GM12878 (cell line): ENCODE data around the gene IQCH. TPM values are rescaled to one million over a fixed set of nuclear protein-coding genes. Genes with fewer than 3 reads are reported as not detected.

ENCODE experiments used
- ATAC-seq: fragments of 200-7000 bp; cut with Tn5 transposase; 3 replicates; pipeline ENCODE4 v1.9.1; 2020; ENCODE audit warnings: mild to moderate bottlenecking, moderate library complexity
- BruUV-seq: library from RNA; stranded (reverse); fragments of 400-500 nt; replicated peaks from 2 replicates; lab custom pipeline; 2021; lab: Mats Ljungman, UMichigan
- CTCF ChIA-PET: fragments of 300-600 bp; sonication (Branson Sonifier 250); formaldehyde crosslinking; extraction: SDS; loops from one replicate; lab custom pipeline; 2021; ENCODE audit warnings: inconsistent platforms; lab: Yijun Ruan, JAX
- POLR2A ChIA-PET: fragments of 350-600 bp; formaldehyde crosslinking; extraction: SDS; loops from one replicate; lab custom pipeline; 2021; ENCODE audit warnings: inconsistent platforms; lab: Charles Lee
- RAD21 ChIA-PET: fragments of 300-600 bp; sonication (Branson Sonifier 250); formaldehyde crosslinking; loops from one replicate; lab custom pipeline; 2023; ENCODE audit warnings: antibody characterized with exemption; ENCODE audit not compliant: unreplicated experiment; lab: Charles Lee
- SMC1A ChIA-PET: fragments of 300-600 bp; sonication (Branson Sonifier 250); formaldehyde crosslinking; loops from one replicate; lab custom pipeline; 2023; ENCODE audit not compliant: unreplicated experiment, uncharacterized antibody; lab: Charles Lee
- DNase-seq: peaks from one replicate; pipeline ENCODE4 v3.0.0-alpha.2; 2011; ENCODE audit warnings: low read depth, low spot score
- FAIRE-seq: peaks from 3 replicates; lab custom pipeline; 2011; peaks lifted over from hg19 to GRCh38; lab: Jason Lieb, UNC
- H2AFZ ChIP-seq: 2 replicates; pipeline ENCODE4 v1.6.0; 2011; ENCODE audit warnings: low read depth, low read length, control low read depth; ENCODE audit not compliant: control insufficient read depth
- H3K27ac ChIP-seq: 2 replicates; pipeline ENCODE4 v1.5.1; 2011; ENCODE audit warnings: control low read depth; ENCODE audit not compliant: control insufficient read depth, insufficient read depth
- H3K27me3 ChIP-seq, 2 experiments: replicated peaks in 1 of 2; 2 replicates each; pipeline versions ENCODE4 v1.6.0 to v1.6.1; 2011; ENCODE audit warnings: low read length in 1 of 2; ENCODE audit not compliant: control insufficient read depth in 2 of 2, insufficient read depth in 2 of 2
- H3K36me3 ChIP-seq, 2 experiments: 2 replicates each; pipeline ENCODE4 v1.5.1; 2011; ENCODE audit warnings: low read length in 1 of 2; ENCODE audit not compliant: control insufficient read depth in 2 of 2, insufficient read depth in 2 of 2
- H3K4me1 ChIP-seq: 2 replicates; pipeline ENCODE4 v1.6.1; 2011; ENCODE audit warnings: mild to moderate bottlenecking, low read length, moderate library complexity, mixed read lengths; ENCODE audit not compliant: control insufficient read depth, insufficient read depth
- H3K4me2 ChIP-seq: 2 replicates; pipeline ENCODE4 v1.6.0; 2011; ENCODE audit warnings: control low read depth; ENCODE audit not compliant: control insufficient read depth, insufficient read depth
- H3K4me3 ChIP-seq: fragments of 200-600 bp; sonication (generic); 2 replicates; pipeline ENCODE4 v1.5.1; 2016
- H3K79me2 ChIP-seq: 2 replicates; pipeline ENCODE4 v1.6.0; 2011; ENCODE audit warnings: low read length; ENCODE audit not compliant: control insufficient read depth, insufficient read depth
- H3K9ac ChIP-seq: 2 replicates; pipeline ENCODE4 v1.8.0; 2011; ENCODE audit warnings: low read length, control low read depth, mixed read lengths; ENCODE audit not compliant: control insufficient read depth, insufficient read depth
- H3K9me3 ChIP-seq: replicated peaks from 3 replicates; pipeline ENCODE4 v1.5.1; 2011; ENCODE audit warnings: mild to moderate bottlenecking, low read length; ENCODE audit not compliant: control insufficient read depth, insufficient read depth
- H4K20me1 ChIP-seq: 2 replicates; pipeline ENCODE4 v1.6.0; 2011; ENCODE audit not compliant: control insufficient read depth, insufficient read depth
- IKZF2 ChIP-seq, 2 experiments: fragments of 450-650 bp; IDR thresholded peaks; 2 replicates each; pipeline ENCODE4 v1.6.1; 2017; ENCODE audit warnings: mild to moderate bottlenecking in 2 of 2, moderate library complexity in 2 of 2
- PRDM15 ChIP-seq: fragments of 450-650 bp; formaldehyde crosslinking; IDR thresholded peaks from 2 replicates; pipeline ENCODE4 v1.4.0; 2020; ENCODE audit warnings: mild to moderate bottlenecking, moderate library complexity
- REST ChIP-seq: IDR thresholded peaks from 2 replicates; pipeline ENCODE4 v1.6.1; 2012; ENCODE audit warnings: mild to moderate bottlenecking, low read depth, low read length
- ZBTB11 ChIP-seq: fragments of 450-650 bp; formaldehyde crosslinking; IDR thresholded peaks from 2 replicates; pipeline ENCODE4 v1.5.0; 2022; ENCODE audit warnings: mild to moderate bottlenecking, missing genetic modification characterization
- ZBTB4 ChIP-seq: fragments of 450-650 bp; formaldehyde crosslinking; IDR thresholded peaks from 2 replicates; pipeline ENCODE4 v1.4.0; 2022; ENCODE audit warnings: mild to moderate bottlenecking, moderate library complexity
- WGBS: methylation state at CpG from one replicate; pipeline ENCODE4 v1.1.6; 2016; ENCODE audit warnings: low lambda C conversion rate; ENCODE audit not compliant: insufficient replicate concordance, insufficient coverage; ENCODE audit errors: missing lambda C conversion rate; 5-methylcytosine and 5-hydroxymethylcytosine counted together
- in situ Hi-C: fragments of 300-500 bp; cut with MboI; formaldehyde crosslinking; loops from 9 replicates; pipeline ENCODE4 v1.14.3; 2018; ENCODE audit warnings: mixed read lengths
- intact Hi-C: fragments of 100-400 bp; cut with micrococcal nuclease; formaldehyde crosslinking; loops from one replicate; pipeline ENCODE4 v1.14.2; 2022; ENCODE audit not compliant: unreplicated experiment
- polyA plus RNA-seq, 11 experiments: library from polyadenylated mRNA; depleted of rRNA in 4 of 11; unstranded in 6 of 11; stranded (reverse) in 5 of 11; fragments of >200 nt; fragmentation: Nextera tagmentation in 4 of 11; fragmentation: Illumina TruSeq in 1 of 11; extraction: Ambion mirVana in 4 of 11; extraction: Trizol in 1 of 11; gene quantifications; 1 replicate in 1 of 11; 2 replicates in 10 of 11; pipeline versions ENCODE4 v1.2.1 to v1.2.3, GENCODE V29; 2011 to 2016; ENCODE audit warnings: inconsistent platforms in 2 of 11, missing spikeins in 2 of 11, low read depth in 1 of 11
- total RNA-seq, 4 experiments: library from RNA; depleted of rRNA in 3 of 4; stranded (reverse); fragments of >200 nt in 3 of 4; fragmentation: Illumina TruSeq in 1 of 4; extraction: Trizol in 1 of 4; gene quantifications; 2 replicates each; pipeline versions ENCODE4 v1.2.1 to v1.2.3, GENCODE V29; 2013 to 2021

IQCH gene
- total and polyA plus RNA-seq, 10 of the 15 experiments (the other 5 are each of a cell fraction or from before 2014, with no cell fraction given) = 0.29 to 1.3 (median 0.99) TPM

GRCh38 chr15:67322481-67322880 lies 67.9 kb downstream of the IQCH start:
- POLR2A ChIA-PET = no interaction called here
- FAIRE-seq = no peak
- RAD21 ChIA-PET = no interaction called here
- CTCF ChIA-PET = no interaction called here
- intact Hi-C loops (no loop called here), in situ Hi-C loops (no loop called here)
- ATAC-seq = no peak
- Histone ChIP-seq H3K9me3 (no peaks in the 10 kb centered on the region), H3K27me3 (no peaks in the 10 kb centered on the region), H2AFZ (no peak overlapping the region), H3K27ac (no peak overlapping the region), H4K20me1 (no peaks in the 10 kb centered on the region), H3K9ac (no peak overlapping the region), H3K4me2 (no peak overlapping the region), H3K4me3 (no peak overlapping the region), H3K79me2 (no peaks in the 10 kb centered on the region), H3K36me3 (no peaks in the 10 kb centered on the region), H3K4me1 (no peaks in the 10 kb centered on the region)
- no TSS peak for BruUV-seq
- 53% methylated on average over 4 of the region's 4 CpGs for WGBS
- DNase-seq = no peak
- SMC1A ChIA-PET = no interaction called here
- no peak for TF ChIP-seq ZBTB4 (CRISPR knock-in tag)
- TF ChIP-seq PRDM15 (CRISPR knock-in tag) = no peak
- TF ChIP-seq ZBTB11 (CRISPR knock-in tag) = no peak
- no peak for TF ChIP-seq IKZF2 (IDR thresholded peaks at IDR 0.05)
- no peak for TF ChIP-seq REST
